Suprapubic skin (tissue), 4 donors: ENCODE measurements around the gene MINDY4. TPM values are rescaled to one million over a fixed set of nuclear protein-coding genes. Genes with fewer than 3 reads are reported as not detected.

ENCODE experiments used
- DNase-seq, 2 donors: peaks; one replicate each; pipeline ENCODE4 v3.0.0-alpha.2; 2019; ENCODE audit warnings: low spot score in 2 of 2
- H3K27ac ChIP-seq: fragments of 200-600 bp; sonication (generic); one replicate; pipeline ENCODE4 v1.5.1; 2019
- H3K27me3 ChIP-seq: fragments of 200-600 bp; sonication (generic); one replicate; pipeline ENCODE4 v1.5.1; 2019
- H3K36me3 ChIP-seq: fragments of 200-600 bp; sonication (generic); one replicate; pipeline ENCODE4 v1.5.1; 2019
- H3K4me1 ChIP-seq: fragments of 200-600 bp; sonication (generic); one replicate; pipeline ENCODE4 v1.5.1; 2019
- H3K4me3 ChIP-seq: fragments of 200-600 bp; sonication (generic); one replicate; pipeline ENCODE4 v1.5.1; 2019; ENCODE audit warnings: mild to moderate bottlenecking
- H3K9me3 ChIP-seq: fragments of 200-600 bp; sonication (generic); one replicate; pipeline ENCODE4 v1.5.1; 2019
- EP300 ChIP-seq: sonication (generic); formaldehyde crosslinking; IDR thresholded peaks from one replicate; pipeline ENCODE4 v1.6.1; 2017; ENCODE audit warnings: antibody characterized with exemption
- POLR2A ChIP-seq, 2 donors: fragments of 450-650 bp; IDR thresholded peaks; one replicate each; pipeline ENCODE4 v1.6.1; 2017; ENCODE audit warnings: antibody characterized with exemption in 2 of 2, mild to moderate bottlenecking in 2 of 2, moderate library complexity in 2 of 2
- POLR2AphosphoS5 ChIP-seq, 3 donors: sonication (generic); formaldehyde crosslinking; IDR thresholded peaks; one replicate each; pipeline ENCODE4 v1.6.1; 2017; ENCODE audit warnings: antibody characterized with exemption in 3 of 3
- WGBS: methylation state at CpG from one replicate; pipeline ENCODE4 v1.1.5; 2018; 5-methylcytosine and 5-hydroxymethylcytosine counted together
- total RNA-seq, 4 donors: library from RNA; depleted of rRNA; stranded (reverse); fragments of >200 nt; gene quantifications; one replicate each; pipeline ENCODE4 v1.1.0, GENCODE V29; 2016
- TF ChIP-seq, protein P1 (sequence below), 2 donors: fragments of 200-600 bp in 1 of 2; fragments of 450-650 bp in 1 of 2; sonication (generic) in 1 of 2; IDR thresholded peaks; one replicate each; pipeline ENCODE4 v1.5.1; 2016 to 2019; ENCODE audit warnings: antibody characterized with exemption in 2 of 2, mild to moderate bottlenecking in 1 of 2, moderate library complexity in 1 of 2

MINDY4 gene
- total RNA-seq, 4 donors from 2014 or later, result 4.6 to 10.5 (median 6.1) TPM

DNA sequence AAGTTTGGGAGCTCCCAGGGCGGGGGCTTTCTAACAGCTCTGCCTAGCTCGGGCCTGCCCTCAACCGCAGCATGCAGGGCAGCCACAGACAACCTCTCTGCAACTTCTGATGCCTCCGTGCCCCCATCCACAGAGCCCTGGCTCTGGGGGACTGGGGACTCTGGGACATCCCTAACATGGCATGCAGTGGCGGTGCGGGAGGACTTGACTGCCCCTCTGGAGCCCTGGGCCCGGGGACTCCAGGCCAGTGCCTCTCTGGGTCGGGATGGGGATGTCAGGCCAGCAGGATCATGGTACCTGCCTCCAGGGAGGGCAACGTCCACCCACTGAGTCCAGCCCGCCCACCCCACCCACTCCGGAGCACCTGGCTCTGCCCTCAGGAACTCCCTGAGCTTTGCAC, 139.9 kb downstream of the MINDY4 start:
- no peaks in the 10 kb centered on the region for H3K27me3 ChIP-seq
- 83% methylated on average over 5 of the region's 11 CpGs for WGBS
- H3K36me3 ChIP-seq, result no peaks in the 10 kb centered on the region
- H3K4me1 ChIP-seq, result peaks cover 59% of the 10 kb centered on the region
- H3K27ac ChIP-seq, result no peak overlapping the region
- H3K9me3 ChIP-seq, result no peaks in the 10 kb centered on the region
- peak overlapping the region; percentile 36 for H3K4me3 ChIP-seq
- DNase-seq, result no peak
- TF ChIP-seq POLR2AphosphoS5 (IDR thresholded peaks at IDR 0.05) (no peak), EP300 (no peak), POLR2A (IDR thresholded peaks at IDR 0.05) (no peak)
- TF ChIP-seq, protein P1, sequence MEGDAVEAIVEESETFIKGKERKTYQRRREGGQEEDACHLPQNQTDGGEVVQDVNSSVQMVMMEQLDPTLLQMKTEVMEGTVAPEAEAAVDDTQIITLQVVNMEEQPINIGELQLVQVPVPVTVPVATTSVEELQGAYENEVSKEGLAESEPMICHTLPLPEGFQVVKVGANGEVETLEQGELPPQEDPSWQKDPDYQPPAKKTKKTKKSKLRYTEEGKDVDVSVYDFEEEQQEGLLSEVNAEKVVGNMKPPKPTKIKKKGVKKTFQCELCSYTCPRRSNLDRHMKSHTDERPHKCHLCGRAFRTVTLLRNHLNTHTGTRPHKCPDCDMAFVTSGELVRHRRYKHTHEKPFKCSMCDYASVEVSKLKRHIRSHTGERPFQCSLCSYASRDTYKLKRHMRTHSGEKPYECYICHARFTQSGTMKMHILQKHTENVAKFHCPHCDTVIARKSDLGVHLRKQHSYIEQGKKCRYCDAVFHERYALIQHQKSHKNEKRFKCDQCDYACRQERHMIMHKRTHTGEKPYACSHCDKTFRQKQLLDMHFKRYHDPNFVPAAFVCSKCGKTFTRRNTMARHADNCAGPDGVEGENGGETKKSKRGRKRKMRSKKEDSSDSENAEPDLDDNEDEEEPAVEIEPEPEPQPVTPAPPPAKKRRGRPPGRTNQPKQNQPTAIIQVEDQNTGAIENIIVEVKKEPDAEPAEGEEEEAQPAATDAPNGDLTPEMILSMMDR (IDR thresholded peaks at IDR 0.05), result no peak

GRCh38 chr7:30911561-30911969, 140.3 kb downstream of the MINDY4 start, which contains the start of gene AQP1:
AQP1 (plus strand) TSS chr7:30911853; CDS start chr7:30911910, 57 bp downstream.
- peak within 1 kb of the TSS; percentile 46 for H3K27ac ChIP-seq
- peak within 1 kb of the TSS; percentile 36 for H3K4me3 ChIP-seq
- TF ChIP-seq EP300 (no peak), POLR2A (IDR thresholded peaks at IDR 0.05) (peak in 1 of 2 donors; percentile 64), POLR2AphosphoS5 (IDR thresholded peaks at IDR 0.05) (no peak)
- TF ChIP-seq, protein P1 (IDR thresholded peaks at IDR 0.05), result no peak
- no peaks in the 10 kb centered on the region for H3K27me3 ChIP-seq
- H3K4me1 ChIP-seq, result peaks cover 55% of the 10 kb centered on the region
- DNase-seq, result peak in 1 of 2 donors; percentile 82
- no peaks in the 10 kb centered on the region for H3K9me3 ChIP-seq
- no peaks in the 10 kb centered on the region for H3K36me3 ChIP-seq
- WGBS, result 30% methylated on average over 7 of the region's 12 CpGs

- DNase-seq, result no peak
These were observed 141.0 kb downstream of the MINDY4 start for GRCh38 chr7:30912021-30912730.

DNA sequence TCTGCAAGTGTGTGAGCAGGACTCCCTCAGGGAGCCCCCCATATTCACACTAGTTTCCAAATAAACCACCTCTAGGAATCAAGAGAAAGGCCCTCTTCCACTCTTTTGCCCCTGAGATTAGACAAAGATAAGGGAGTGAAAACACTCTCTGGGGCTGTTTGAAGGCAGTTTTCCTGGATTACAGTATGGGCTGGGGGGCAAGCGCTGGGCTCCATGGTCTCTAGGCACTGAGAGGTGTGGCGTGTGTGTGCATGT, 141.4 kb downstream of the MINDY4 start:
- 83% methylated on average over 2 of the region's 2 CpGs for WGBS
- TF ChIP-seq EP300 (no peak), POLR2AphosphoS5 (IDR thresholded peaks at IDR 0.05) (no peak), POLR2A (IDR thresholded peaks at IDR 0.05) (no peak)
- TF ChIP-seq, protein P1 (IDR thresholded peaks at IDR 0.05), result no peak
- H3K9me3 ChIP-seq, result no peaks in the 10 kb centered on the region
- DNase-seq, result no peak
- H3K4me3 ChIP-seq, result peak overlapping the region; percentile 36
- H3K27ac ChIP-seq, result peak overlapping the region; percentile 46
- no peaks in the 10 kb centered on the region for H3K36me3 ChIP-seq
- no peaks in the 10 kb centered on the region for H3K27me3 ChIP-seq
- H3K4me1 ChIP-seq, result peaks cover 45% of the 10 kb centered on the region

More at GRCh38 chr7:30912021-30912730, 141.0 kb downstream of the MINDY4 start:
- H3K27ac ChIP-seq, result peak overlapping the region; percentile 46
- TF ChIP-seq POLR2AphosphoS5 (IDR thresholded peaks at IDR 0.05), result no peak
- no peak for TF ChIP-seq EP300
- no peak for TF ChIP-seq POLR2A (IDR thresholded peaks at IDR 0.05)
- TF ChIP-seq, protein P1 (IDR thresholded peaks at IDR 0.05), result no peak
- H3K4me1 ChIP-seq, result peaks cover 49% of the 10 kb centered on the region
- no peaks in the 10 kb centered on the region for H3K9me3 ChIP-seq
- H3K27me3 ChIP-seq, result no peaks in the 10 kb centered on the region
- no peaks in the 10 kb centered on the region for H3K36me3 ChIP-seq
- WGBS, result 77% methylated on average over 26 of the region's 26 CpGs
- peak overlapping the region; percentile 36 for H3K4me3 ChIP-seq

- Histone ChIP-seq H3K9me3 (no peaks in the 10 kb centered on the region), H3K36me3 (no peaks in the 10 kb centered on the region), H3K4me3 (peak overlapping the region; percentile 36), H3K27me3 (no peaks in the 10 kb centered on the region), H3K27ac (peak overlapping the region; percentile 18), H3K4me1 (peaks cover 43% of the 10 kb centered on the region)
- WGBS, result 52% methylated on average over 14 of the region's 17 CpGs
- DNase-seq, result no peak
- TF ChIP-seq, protein P1 (IDR thresholded peaks at IDR 0.05), result no peak
- TF ChIP-seq POLR2AphosphoS5 (IDR thresholded peaks at IDR 0.05) (no peak), POLR2A (IDR thresholded peaks at IDR 0.05) (no peak), EP300 (no peak)
These were observed 142.0 kb downstream of the MINDY4 start for GRCh38 chr7:30912986-30913811.
